ENCODE results near the gene AFMID.

AFMID gene

DNA sequence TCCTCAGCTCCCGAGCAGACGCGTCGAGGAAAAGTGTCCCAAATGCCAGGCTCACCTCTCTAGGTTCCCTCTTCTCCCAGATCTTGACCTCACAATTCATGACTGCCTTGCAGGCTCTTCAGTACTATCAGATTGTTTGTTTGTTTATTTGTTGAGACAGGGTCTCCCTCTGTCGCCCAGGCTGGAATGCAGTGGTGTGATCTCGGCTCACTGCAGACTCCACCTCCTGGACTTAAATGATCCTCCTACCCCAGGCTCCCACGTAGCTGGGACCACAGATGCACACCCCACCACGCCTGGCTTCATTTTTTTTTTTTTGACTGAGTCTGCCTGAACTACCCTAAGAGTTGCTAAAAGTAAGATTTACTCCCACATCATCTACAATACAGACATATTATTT lies 60.1 kb downstream of the AFMID start:
- H3K27ac ChIP-seq (ENCODE audit: low read length) = no peak overlapping the region
- H2AFZ ChIP-seq (ENCODE audit: low read depth, low read length) = no peak overlapping the region
- no peak overlapping the region for H3K4me2 ChIP-seq (ENCODE audit: insufficient read depth, low read length)
- H3K4me1 ChIP-seq (ENCODE audit: insufficient read depth, low read length) = peaks cover 21% of the 10 kb centered on the region
- TF ChIP-seq CTCF (IDR thresholded peaks at IDR 0.05; ENCODE audit: borderline replicate concordance, extremely low read depth, low read length, poor library complexity, severe bottlenecking) (no peak), EZH2 (IDR thresholded peaks at IDR 0.05; ENCODE audit: borderline replicate concordance, low read depth, low read length, severe bottlenecking) (no peak)
- no peaks in the 10 kb centered on the region for H3K9me3 ChIP-seq (ENCODE audit: insufficient read depth, low read length, severe bottlenecking)
- ATAC-seq (ENCODE audit: insufficient read depth, low read depth) = no peak
- H3K27me3 ChIP-seq (ENCODE audit: insufficient read depth, low read length, poor library complexity) = no peaks in the 10 kb centered on the region
- H3K4me3 ChIP-seq (ENCODE audit: low read depth in 1 of 2, low read length in 2 of 2) = no peak overlapping the region
- H3K79me2 ChIP-seq (ENCODE audit: insufficient read depth, low read length) = no peaks in the 10 kb centered on the region
- H3K36me3 ChIP-seq (ENCODE audit: insufficient read depth, low read length) = no peaks in the 10 kb centered on the region
- H4K20me1 ChIP-seq (ENCODE audit: insufficient read depth, low read length) = no peaks in the 10 kb centered on the region
- no peak overlapping the region for H3K9ac ChIP-seq (ENCODE audit: low read depth, low read length)
- DNase-seq = no peak

DNA sequence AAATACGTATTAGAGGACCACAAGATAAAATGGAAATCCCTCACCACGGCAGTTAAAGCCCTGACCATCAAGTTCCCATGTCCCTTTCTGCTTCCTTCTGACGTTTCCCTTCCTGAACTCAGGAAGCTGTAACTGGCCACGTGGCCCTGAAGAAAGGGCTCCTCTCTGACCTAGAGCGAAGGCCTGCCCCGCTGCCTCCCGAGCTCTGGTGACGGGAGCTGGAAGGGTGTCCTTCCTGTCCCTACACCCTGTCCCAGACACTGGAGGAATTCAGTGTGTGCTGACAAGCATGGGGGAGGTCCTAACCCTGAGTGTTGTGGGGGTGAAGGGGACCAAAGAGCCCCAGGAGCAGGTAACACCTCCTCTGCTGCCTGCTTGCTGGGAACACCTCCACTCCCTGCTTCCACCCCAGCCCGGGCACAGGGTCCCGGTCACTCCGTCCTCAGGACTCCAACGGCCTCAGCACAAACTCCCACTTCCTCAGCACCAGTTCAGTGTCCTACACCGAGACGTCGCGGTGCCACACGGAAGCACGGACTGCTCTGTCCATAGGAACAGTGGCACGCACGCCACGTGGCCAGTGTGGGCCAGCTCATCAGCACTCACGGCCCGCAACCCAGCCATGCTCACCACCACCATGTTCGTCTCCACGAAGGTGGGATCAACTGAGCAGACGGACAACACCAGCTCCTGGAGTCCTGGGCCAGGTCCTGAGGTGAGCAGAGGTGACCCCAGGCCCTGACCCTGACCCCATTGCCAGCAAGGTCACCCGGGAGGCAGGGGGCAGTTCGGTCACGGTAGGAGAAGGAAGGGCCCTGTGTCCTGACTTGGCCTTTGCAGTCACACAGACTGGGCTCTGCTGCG lies 61.1 kb downstream of the AFMID start:
- DNase-seq = no peak
- H3K9ac ChIP-seq (ENCODE audit: low read depth, low read length) = no peak overlapping the region
- H3K4me2 ChIP-seq (ENCODE audit: insufficient read depth, low read length) = no peak overlapping the region
- no peaks in the 10 kb centered on the region for H4K20me1 ChIP-seq (ENCODE audit: insufficient read depth, low read length)
- H3K27ac ChIP-seq (ENCODE audit: low read length) = no peak overlapping the region
- H3K79me2 ChIP-seq (ENCODE audit: insufficient read depth, low read length) = no peaks in the 10 kb centered on the region
- no peak for ATAC-seq (ENCODE audit: insufficient read depth, low read depth)
- no peak overlapping the region for H2AFZ ChIP-seq (ENCODE audit: low read depth, low read length)
- H3K4me3 ChIP-seq (ENCODE audit: low read depth in 1 of 2, low read length in 2 of 2) = no peak overlapping the region
- TF ChIP-seq CTCF (IDR thresholded peaks at IDR 0.05; ENCODE audit: borderline replicate concordance, extremely low read depth, low read length, poor library complexity, severe bottlenecking) = no peak
- TF ChIP-seq EZH2 (IDR thresholded peaks at IDR 0.05; ENCODE audit: borderline replicate concordance, low read depth, low read length, severe bottlenecking) = no peak
- no peaks in the 10 kb centered on the region for H3K27me3 ChIP-seq (ENCODE audit: insufficient read depth, low read length, poor library complexity)
- no peaks in the 10 kb centered on the region for H3K9me3 ChIP-seq (ENCODE audit: insufficient read depth, low read length, severe bottlenecking)
- H3K36me3 ChIP-seq (ENCODE audit: insufficient read depth, low read length) = no peaks in the 10 kb centered on the region
- peaks cover 31% of the 10 kb centered on the region for H3K4me1 ChIP-seq (ENCODE audit: insufficient read depth, low read length)

DNA sequence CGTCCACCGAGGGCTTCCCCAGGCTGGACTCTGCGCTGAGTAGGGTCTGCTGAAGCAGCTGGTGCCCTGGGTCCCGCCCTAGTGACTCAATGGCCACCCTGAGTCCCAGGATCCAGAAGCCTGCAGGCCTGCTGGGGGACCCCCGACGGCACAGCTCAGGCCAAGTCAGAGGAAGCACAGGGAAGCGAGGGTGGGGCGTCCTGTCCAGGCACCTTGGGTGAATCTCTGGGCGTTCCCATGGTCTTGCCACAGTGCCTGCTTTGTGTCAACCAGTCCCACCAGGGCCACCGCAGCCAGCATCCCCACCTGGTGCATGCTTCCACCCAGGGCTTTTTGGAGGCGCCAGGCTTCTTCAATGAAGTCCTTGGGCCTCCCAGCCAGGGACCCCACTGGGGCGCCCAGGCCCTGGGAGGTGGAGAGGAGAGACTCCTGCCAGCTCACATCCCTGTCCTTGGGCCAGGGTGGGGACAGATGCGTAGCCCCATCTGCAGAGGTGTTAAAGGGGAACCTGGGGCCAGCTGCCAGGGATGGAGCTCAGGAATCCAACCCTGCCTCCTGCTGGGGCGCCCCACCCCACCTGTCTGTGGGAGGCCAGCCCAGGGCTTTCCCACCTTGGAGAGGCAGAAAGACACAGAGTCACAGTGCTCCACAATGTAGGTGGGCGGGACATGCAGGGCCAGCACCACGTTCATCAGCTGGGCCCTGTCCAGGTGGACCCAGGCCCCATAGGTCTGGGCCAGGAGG lies 62.1 kb downstream of the AFMID start:
- Histone ChIP-seq H2AFZ (ENCODE audit: low read depth, low read length) (no peak overlapping the region), H4K20me1 (ENCODE audit: insufficient read depth, low read length) (no peaks in the 10 kb centered on the region), H3K36me3 (ENCODE audit: insufficient read depth, low read length) (no peaks in the 10 kb centered on the region; the same call in 1 of the 2 replicates), H3K79me2 (ENCODE audit: insufficient read depth, low read length) (peaks cover 4% of the 10 kb centered on the region), H3K4me1 (ENCODE audit: insufficient read depth, low read length) (peaks cover 41% of the 10 kb centered on the region), H3K4me3 (ENCODE audit: low read depth in 1 of 2, low read length in 2 of 2) (no peak overlapping the region), H3K27ac (ENCODE audit: low read length) (no peak overlapping the region), H3K9me3 (ENCODE audit: insufficient read depth, low read length, severe bottlenecking) (no peaks in the 10 kb centered on the region), H3K27me3 (ENCODE audit: insufficient read depth, low read length, poor library complexity) (no peaks in the 10 kb centered on the region), H3K9ac (ENCODE audit: low read depth, low read length) (no peak overlapping the region), H3K4me2 (ENCODE audit: insufficient read depth, low read length) (no peak overlapping the region)
- ATAC-seq (ENCODE audit: insufficient read depth, low read depth) = no peak
- DNase-seq = no peak
- no peak for TF ChIP-seq EZH2 (IDR thresholded peaks at IDR 0.05; ENCODE audit: borderline replicate concordance, low read depth, low read length, severe bottlenecking)
- no peak for TF ChIP-seq CTCF (IDR thresholded peaks at IDR 0.05; ENCODE audit: borderline replicate concordance, extremely low read depth, low read length, poor library complexity, severe bottlenecking)
